GM12878 (cell line): Measurements from ENCODE around the gene SPAG16. TPM values are rescaled to one million over a fixed set of nuclear protein-coding genes. Genes with fewer than 3 reads are reported as not detected.

Source experiments
- ATF2 ChIP-seq: IDR thresholded peaks from 2 replicates; pipeline ENCODE4 v1.6.1; 2012; ENCODE audit warnings: low read length, inconsistent platforms
- ATF7 ChIP-seq: fragments of 450-650 bp; IDR thresholded peaks from 2 replicates; pipeline ENCODE4 v1.6.1; 2016; ENCODE audit warnings: low read depth, mild to moderate bottlenecking
- NFIC ChIP-seq: IDR thresholded peaks from 2 replicates; pipeline ENCODE4 v1.6.1; 2012; ENCODE audit warnings: low read depth, mild to moderate bottlenecking, inconsistent platforms, low read length, moderate library complexity
- NRF1 ChIP-seq: conservative IDR thresholded peaks from 2 replicates; pipeline ENCODE4 v1.6.1; 2011; ENCODE audit warnings: mild to moderate bottlenecking, low read depth, low read length, improper control_type of control experiment
- RCOR1 ChIP-seq: conservative IDR thresholded peaks from 2 replicates; pipeline ENCODE4 v1.6.1; 2012; ENCODE audit warnings: low read depth, low read length, improper control_type of control experiment
- RELA ChIP-seq: fragments of 450-650 bp; IDR thresholded peaks from 2 replicates; pipeline ENCODE4 v1.8.0; 2014; ENCODE audit warnings: borderline replicate concordance; ENCODE audit not compliant: partially characterized antibody
- REST ChIP-seq: IDR thresholded peaks from 2 replicates; pipeline ENCODE4 v1.6.1; 2012; ENCODE audit warnings: mild to moderate bottlenecking, low read depth, low read length
- STAT1 ChIP-seq: fragments of 450-650 bp; conservative IDR thresholded peaks from 2 replicates; pipeline ENCODE4 v1.6.1; 2014; ENCODE audit warnings: antibody characterized with exemption, mild to moderate bottlenecking
- ZNF384 ChIP-seq: IDR thresholded peaks from 2 replicates; pipeline ENCODE4 v1.6.1; 2012; ENCODE audit warnings: low read depth, mild to moderate bottlenecking, low read length, improper control_type of control experiment, borderline replicate concordance
- ZZZ3 ChIP-seq: IDR thresholded peaks from 2 replicates; pipeline ENCODE4 v1.6.1; 2011; ENCODE audit warnings: low read depth; ENCODE audit not compliant: control insufficient read depth, insufficient read length
- polyA plus RNA-seq, 11 experiments: library from polyadenylated mRNA; depleted of rRNA in 4 of 11; unstranded in 6 of 11; stranded (reverse) in 5 of 11; fragments of >200 nt; fragmentation: Nextera tagmentation in 4 of 11; fragmentation: Illumina TruSeq in 1 of 11; extraction: Ambion mirVana in 4 of 11; extraction: Trizol in 1 of 11; gene quantifications; 1 replicate in 1 of 11; 2 replicates in 10 of 11; pipeline versions ENCODE4 v1.2.1 to v1.2.3, GENCODE V29; 2011 to 2016; ENCODE audit warnings: inconsistent platforms in 2 of 11, missing spikeins in 2 of 11, low read depth in 1 of 11
- total RNA-seq, 4 experiments: library from RNA; depleted of rRNA in 3 of 4; stranded (reverse); fragments of >200 nt in 3 of 4; fragmentation: Illumina TruSeq in 1 of 4; extraction: Trizol in 1 of 4; gene quantifications; 2 replicates each; pipeline versions ENCODE4 v1.2.1 to v1.2.3, GENCODE V29; 2013 to 2021

SPAG16 gene
- total and polyA plus RNA-seq, 10 of the 15 experiments (the other 5 are each of a cell fraction or from before 2014, with no cell fraction given): 6.0 to 25.0 (median 15.2) TPM

GRCh38 chr2:214264171-214264570 is 979.9 kb downstream of the SPAG16 start (continued):
- no peak for TF ChIP-seq RCOR1
- TF ChIP-seq ATF7: no peak
- no peak for TF ChIP-seq REST
- no peak for TF ChIP-seq ZZZ3
- no peak for TF ChIP-seq ZNF384
- no peak for TF ChIP-seq NRF1
- no peak for TF ChIP-seq ATF2
- no peak for TF ChIP-seq RELA
- TF ChIP-seq NFIC: no peak
- no peak for TF ChIP-seq STAT1
